K562 (cell line): ENCODE data around the gene DIO3. TPM values are rescaled to one million over a fixed set of nuclear protein-coding genes. Genes with fewer than 3 reads are reported as not detected.

Experiments
- ATAC-seq: fragments of 200-7000 bp; cut with Tn5 transposase; 3 replicates; pipeline ENCODE4 v1.9.1; 2020; ENCODE audit warnings: moderate library complexity
- Bru-seq: library from RNA; stranded (reverse); fragments of 400-500 nt; gene quantifications from one replicate; lab custom pipeline; 2021; lab: Mats Ljungman, UMichigan
- BruChase-seq, 2 experiments: library from RNA; stranded (reverse); fragments of 400-500 nt; gene quantifications; one replicate each; lab custom pipeline; 2021; lab: Mats Ljungman, UMichigan
- BruUV-seq: library from RNA; stranded (reverse); fragments of 400-500 nt; replicated peaks from 2 replicates; lab custom pipeline; 2021; lab: Mats Ljungman, UMichigan
- CTCF ChIA-PET: fragments of 300-600 bp; formaldehyde crosslinking; extraction: SDS; loops from one replicate; lab custom pipeline; 2021; ENCODE audit warnings: low intra/inter-chr PET ratio; lab: Yijun Ruan, JAX
- POLR2A ChIA-PET: fragments of 300-600, 350-650 bp; sonication (Branson Sonifier 250); formaldehyde crosslinking; extraction: SDS; loops from one replicate; lab custom pipeline; 2021; ENCODE audit warnings: antibody characterized with exemption, inconsistent platforms; lab: Yijun Ruan, JAX
- DNase-seq, 4 experiments: peaks; one replicate each; pipeline versions ENCODE4 v3.0.0 to v3.0.0-alpha.2; 2011 to 2018; ENCODE audit warnings: low spot score in 3 of 4, mixed read lengths in 3 of 4; ENCODE audit errors: extremely low read depth in 1 of 4
- FAIRE-seq: peaks from 2 replicates; lab custom pipeline; 2011; peaks lifted over from hg19 to GRCh38; lab: Jason Lieb, UNC
- H2AFZ ChIP-seq: 2 replicates; pipeline ENCODE4 v1.6.0; 2011; ENCODE audit warnings: low read depth, low read length, control low read depth, inconsistent platforms
- H3K27ac ChIP-seq: fragments of 200-600 bp; 3 replicates; pipeline ENCODE4 v1.8.0; 2011; ENCODE audit warnings: low read depth, mild to moderate bottlenecking, control low read depth, inconsistent platforms, low read length, moderate library complexity, mixed read lengths; ENCODE audit errors: extremely low read depth
- H3K27me3 ChIP-seq, 2 experiments: fragments of 300-600 bp in 1 of 2; 2 replicates in 1 of 2; 3 replicates in 1 of 2; pipeline versions ENCODE4 v1.6.0 to v1.8.0; 2011; ENCODE audit warnings: inconsistent platforms in 2 of 2, low read length in 2 of 2, mild to moderate bottlenecking in 1 of 2, mixed read lengths in 1 of 2, moderate library complexity in 1 of 2; ENCODE audit not compliant: control insufficient read depth in 2 of 2, insufficient read depth in 2 of 2
- H3K36me3 ChIP-seq: fragments of 300-600 bp; 3 replicates; pipeline ENCODE4 v1.8.0; 2011; ENCODE audit warnings: mild to moderate bottlenecking, low read length, inconsistent platforms; ENCODE audit not compliant: control insufficient read depth, insufficient read depth
- H3K4me1 ChIP-seq, 2 experiments: fragments of 200-600 bp in 1 of 2; replicated peaks in 1 of 2; 2 replicates in 1 of 2; 3 replicates in 1 of 2; pipeline versions ENCODE4 v1.5.1 to v1.8.0; 2011; ENCODE audit warnings: inconsistent platforms in 2 of 2, low read length in 2 of 2, mild to moderate bottlenecking in 1 of 2, mixed read lengths in 1 of 2, moderate library complexity in 1 of 2; ENCODE audit not compliant: control insufficient read depth in 2 of 2, insufficient read depth in 2 of 2
- H3K4me2 ChIP-seq: 2 replicates; pipeline ENCODE4 v1.6.1; 2011; ENCODE audit warnings: low read length, control low read depth, inconsistent platforms, mixed read lengths; ENCODE audit not compliant: insufficient read depth
- H3K4me3 ChIP-seq: fragments of 200-600 bp; sonication (generic), shearing (Covaris generic); 2 replicates; pipeline ENCODE4 v1.5.1; 2016; ENCODE audit warnings: control low read depth, inconsistent platforms
- H3K79me2 ChIP-seq: fragments of 200-600 bp; 3 replicates; pipeline ENCODE4 v1.8.0; 2011; ENCODE audit warnings: low read length, inconsistent platforms; ENCODE audit not compliant: control insufficient read depth, insufficient read depth
- H3K9ac ChIP-seq, 2 experiments: 2 replicates each; pipeline versions ENCODE4 v1.6.0 to v1.6.1; 2011; ENCODE audit warnings: low read depth in 2 of 2, low read length in 2 of 2, control low read depth in 1 of 2, inconsistent platforms in 1 of 2, mild to moderate bottlenecking in 1 of 2, mixed read lengths in 1 of 2; ENCODE audit not compliant: insufficient read depth in 1 of 2
- H3K9me1 ChIP-seq: one replicate; pipeline ENCODE4 v1.6.0; 2011; ENCODE audit warnings: inconsistent platforms, mild to moderate bottlenecking, low read length, moderate library complexity; ENCODE audit not compliant: control insufficient read depth, insufficient read depth
- H3K9me3 ChIP-seq: replicated peaks from 2 replicates; pipeline ENCODE4 v1.5.1; 2011; ENCODE audit warnings: low read depth, low read length, inconsistent platforms; ENCODE audit not compliant: control insufficient read depth, insufficient read depth
- H4K20me1 ChIP-seq: replicated peaks from 2 replicates; pipeline ENCODE4 v1.6.1; 2011; ENCODE audit warnings: low read length, inconsistent platforms, mixed read lengths; ENCODE audit not compliant: control insufficient read depth, insufficient read depth
- NCOR1 ChIP-seq: fragments of 450-650 bp; IDR thresholded peaks from 2 replicates; pipeline ENCODE4 v1.6.1; 2016; ENCODE audit warnings: mild to moderate bottlenecking, moderate library complexity
- TAF15 ChIP-seq: fragments of 200-400 bp; formaldehyde crosslinking; IDR thresholded peaks from 2 replicates; pipeline ENCODE4 v1.6.1; 2017; ENCODE audit warnings: mild to moderate bottlenecking, low read depth, low read length, moderate library complexity
- TARDBP ChIP-seq: fragments of 450-650 bp; IDR thresholded peaks from 2 replicates; pipeline ENCODE4 v1.6.1; 2016
- TBP ChIP-seq: optimal IDR thresholded peaks from 2 replicates; pipeline ENCODE3; 2011; ENCODE audit warnings: low read depth, low read length, improper control_type of control experiment
- ZNF785 ChIP-seq: fragments of 250-450 bp; sonication (Bioruptor Pico); IDR thresholded peaks from 2 replicates; pipeline ENCODE4 v1.4.0; 2020; ENCODE audit warnings: mild to moderate bottlenecking
- WGBS: fragments of 100-300 bp; shearing (Covaris generic); methylation state at CpG from one replicate; pipeline ENCODE4 v1.1.6; 2016; ENCODE audit warnings: low coverage, mixed read lengths; ENCODE audit not compliant: insufficient coverage; ENCODE audit errors: missing lambda C conversion rate; 5-methylcytosine and 5-hydroxymethylcytosine counted together
- in situ Hi-C: fragments of 300-500 bp; cut with MboI; formaldehyde crosslinking; loops from 4 replicates; pipeline ENCODE4 v1.15.0; 2018; ENCODE audit warnings: inconsistent platforms, mixed read lengths
- intact Hi-C: fragments of 100-400 bp; cut with micrococcal nuclease; formaldehyde crosslinking; loops from 2 replicates; pipeline ENCODE4 v1.14.2; 2022
- long read RNA-seq, 3 experiments: library from polyadenylated mRNA in 2 of 3; library from RNA in 1 of 3; unstranded in 2 of 3; stranded (forward) in 1 of 3; transcript quantifications; one replicate each; pipeline ENCODE4 v2.0.0, GENCODE V29; 2019 to 2022
- polyA minus RNA-seq, 3 experiments: library from RNA; depleted of rRNA, polyadenylated mRNA; stranded (reverse); fragments of >200 nt; gene quantifications; 2 replicates each; pipeline ENCODE4 v1.2.3, GENCODE V29; 2011
- polyA plus RNA-seq, 8 experiments: library from polyadenylated mRNA; depleted of rRNA in 4 of 8; stranded (reverse) in 5 of 8; unstranded in 3 of 8; fragments of >200 nt; fragmentation: Nextera tagmentation in 2 of 8; fragmentation: Illumina TruSeq in 1 of 8; extraction: Ambion mirVana in 2 of 8; extraction: Trizol in 1 of 8; gene quantifications; 2 replicates each; pipeline versions ENCODE4 v1.2.1 to v1.2.3, GENCODE V29; 2011 to 2014; ENCODE audit warnings: inconsistent platforms in 1 of 8, missing spikeins in 1 of 8
- total RNA-seq, 7 experiments: library from RNA; depleted of rRNA in 6 of 7; stranded (reverse); fragments of >200 nt in 6 of 7; fragmentation: Illumina TruSeq in 2 of 7; extraction: Trizol in 2 of 7; gene quantifications; 2 replicates each; pipeline versions ENCODE4 v1.2.1 to v1.2.3, GENCODE V29; 2011 to 2021; ENCODE audit warnings: low replicate concordance in 1 of 7

DIO3 gene
- total RNA-seq (2011; cell fraction: chromatin; rRNA removed; ENCODE audit: low replicate concordance), result not detected in 2 replicates
- total RNA-seq (2011; cell fraction: nucleolus; rRNA removed), result not detected in 2 replicates
- total RNA-seq (2011; cell fraction: nucleoplasm; rRNA removed), result not detected in 2 replicates
- total RNA-seq (2014; rRNA removed) (not detected in 2 replicates), total RNA-seq (2014; rRNA removed; fragmentation: Illumina TruSeq; extraction: Trizol) (not detected in 2 replicates), total RNA-seq (2015; rRNA removed; fragmentation: Illumina TruSeq; extraction: Trizol) (not detected in 2 replicates), total RNA-seq (2021) (not detected in 2 replicates), polyA plus RNA-seq (2011; rRNA removed) (not detected in 2 replicates), polyA plus RNA-seq (2014; fragmentation: Illumina TruSeq; extraction: Trizol) (not detected in 2 replicates), polyA plus RNA-seq (2014; fragmentation: Nextera tagmentation; extraction: Ambion mirVana) (not detected), polyA plus RNA-seq (2014; rRNA removed) (not detected in 2 replicates), polyA minus RNA-seq (2011; rRNA and poly(A)+ RNA removed) (not detected in 2 replicates), Bru-seq, nascent RNA (not detected), BruChase-seq, experiment 1, labeled RNA remaining after a 2-hour chase (not detected), BruChase-seq, experiment 2, labeled RNA remaining after a 6-hour chase (not detected)
- polyA plus RNA-seq (2011; cell fraction: cytosol; rRNA removed), result not detected in 2 replicates
- not detected in 2 replicates for polyA plus RNA-seq (2011; cell fraction: nucleus; rRNA removed)
- polyA plus RNA-seq (2012), result not detected in 2 replicates
- polyA minus RNA-seq (2011; cell fraction: cytosol; rRNA and poly(A)+ RNA removed), result not detected in 2 replicates
- not detected in 2 replicates for polyA minus RNA-seq (2011; cell fraction: nucleus; rRNA and poly(A)+ RNA removed)
- long read RNA-seq, experiment 1, result 0 reads
- long read RNA-seq, experiment 2, result 0 reads
- long read RNA-seq, experiment 3, result 0 reads

- POLR2A ChIA-PET, result no interaction called here
Measured at GRCh38 chr14:101561145-101561896, at the start of gene DIO3. Gene DIO3, plus strand, starts transcription at chr14:101561495.

More at GRCh38 chr14:101561145-101561896, at the start of gene DIO3:
- intact Hi-C loops, result no loop called here
- H3K9me1 ChIP-seq, result no peaks in the 10 kb centered on the region
- TF ChIP-seq TARDBP (no peak), NCOR1 (no peak), TBP (no peak), ZNF785 (CRISPR knock-in tag) (no peak), TAF15 (no peak)
- H3K4me3 ChIP-seq, result no peak within 1 kb of the TSS
- no peaks in the 10 kb centered on the region for H3K9me3 ChIP-seq
- no peaks in the 10 kb centered on the region for H3K36me3 ChIP-seq
- FAIRE-seq (no peak), DNase-seq (no peak), ATAC-seq (no peak)
- 94% methylated on average over 11 of the region's 73 CpGs for WGBS
- in situ Hi-C loops, result no loop called here
- H4K20me1 ChIP-seq, result no peaks in the 10 kb centered on the region
- no peak within 1 kb of the TSS for H2AFZ ChIP-seq
- CTCF ChIA-PET, result no interaction called here
- H3K4me1 ChIP-seq, result peaks cover 0 to 15% of the 10 kb centered on the region in 2 experiments; a peak in 2 of 5 replicates
- no peaks in the 10 kb centered on the region for H3K79me2 ChIP-seq
- H3K9ac ChIP-seq, result no peak within 1 kb of the TSS
- H3K4me2 ChIP-seq, result no peak within 1 kb of the TSS
- H3K27ac ChIP-seq, result no peak within 1 kb of the TSS
- peaks cover 7 to 41% of the 10 kb centered on the region in 2 experiments; a peak in 4 of 5 replicates for H3K27me3 ChIP-seq
- BruUV-seq, result no TSS peak
